ENCODE data around the gene CREB5. TPM values are rescaled to one million over a fixed set of nuclear protein-coding genes. Genes with fewer than 3 reads are reported as not detected.

The CREB5 gene
- total RNA-seq, 2 donors from 2014 or later: 0.53 to 2.6 TPM

DNA sequence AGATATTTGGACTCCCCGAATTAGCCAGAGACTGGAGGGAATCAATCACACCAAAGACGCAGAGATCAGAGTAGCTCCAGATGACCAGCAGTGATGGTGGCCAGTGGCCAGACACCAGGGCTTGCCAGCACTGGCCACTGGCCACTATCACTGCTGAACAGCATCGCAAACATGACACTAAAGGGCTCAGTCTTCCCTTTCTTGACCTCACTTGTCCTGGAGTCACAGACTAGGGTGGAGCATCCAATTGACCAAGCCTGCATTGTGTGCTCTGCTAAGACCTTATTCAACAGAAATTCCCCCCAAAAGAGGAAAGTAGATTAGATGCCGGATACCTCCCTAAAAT is 234.7 kb downstream of the CREB5 start:
- H3K4me1 Mint-ChIP-seq: peaks cover 10% of the 10 kb centered on the region
- H3K4me3 ChIP-seq (ENCODE audit: low read length): no peak overlapping the region
- no peaks in the 10 kb centered on the region for H3K27me3 ChIP-seq (ENCODE audit: control insufficient read depth, insufficient read depth, low read length, poor library complexity, severe bottlenecking)
- H3K4me1 ChIP-seq (ENCODE audit: control insufficient read depth, insufficient read depth, low read length): no peaks in the 10 kb centered on the region
- H3K9me3 Mint-ChIP-seq: no peaks in the 10 kb centered on the region
- H3K27me3 Mint-ChIP-seq (ENCODE audit: insufficient read depth): peaks cover 2% of the 10 kb centered on the region
- H3K36me3 ChIP-seq (ENCODE audit: control insufficient read depth, insufficient read depth, low read length): no peaks in the 10 kb centered on the region
- H3K4me3 Mint-ChIP-seq: no peak overlapping the region
- 92% methylated on average over 4 of the region's 4 CpGs; no CpG with 5 or more reads in 1 of the 2 experiments for WGBS, 2 experiments (ENCODE audit: insufficient coverage in 1 of 2, insufficient read length in 1 of 2)
- DNase-seq: no peak
- H3K36me3 Mint-ChIP-seq (ENCODE audit: low read depth): no peaks in the 10 kb centered on the region
- no peak overlapping the region for H3K27ac ChIP-seq (ENCODE audit: low read depth, low read length)
- H3K9me3 ChIP-seq (ENCODE audit: control insufficient read depth, low read length): no peaks in the 10 kb centered on the region
- no peak overlapping the region for H3K27ac Mint-ChIP-seq
- TF ChIP-seq, protein P1, sequence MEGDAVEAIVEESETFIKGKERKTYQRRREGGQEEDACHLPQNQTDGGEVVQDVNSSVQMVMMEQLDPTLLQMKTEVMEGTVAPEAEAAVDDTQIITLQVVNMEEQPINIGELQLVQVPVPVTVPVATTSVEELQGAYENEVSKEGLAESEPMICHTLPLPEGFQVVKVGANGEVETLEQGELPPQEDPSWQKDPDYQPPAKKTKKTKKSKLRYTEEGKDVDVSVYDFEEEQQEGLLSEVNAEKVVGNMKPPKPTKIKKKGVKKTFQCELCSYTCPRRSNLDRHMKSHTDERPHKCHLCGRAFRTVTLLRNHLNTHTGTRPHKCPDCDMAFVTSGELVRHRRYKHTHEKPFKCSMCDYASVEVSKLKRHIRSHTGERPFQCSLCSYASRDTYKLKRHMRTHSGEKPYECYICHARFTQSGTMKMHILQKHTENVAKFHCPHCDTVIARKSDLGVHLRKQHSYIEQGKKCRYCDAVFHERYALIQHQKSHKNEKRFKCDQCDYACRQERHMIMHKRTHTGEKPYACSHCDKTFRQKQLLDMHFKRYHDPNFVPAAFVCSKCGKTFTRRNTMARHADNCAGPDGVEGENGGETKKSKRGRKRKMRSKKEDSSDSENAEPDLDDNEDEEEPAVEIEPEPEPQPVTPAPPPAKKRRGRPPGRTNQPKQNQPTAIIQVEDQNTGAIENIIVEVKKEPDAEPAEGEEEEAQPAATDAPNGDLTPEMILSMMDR (conservative IDR thresholded peaks at IDR 0.05): no peak
- no peak overlapping the region for H3K9ac ChIP-seq (ENCODE audit: extremely low read depth, low read length, poor library complexity, severe bottlenecking)

GRCh38 chr7:28649189-28649588 is 236.9 kb downstream of the CREB5 start:
- Mint-ChIP-seq H3K27me3 (ENCODE audit: insufficient read depth) (peaks cover 5% of the 10 kb centered on the region), H3K36me3 (ENCODE audit: low read depth) (no peaks in the 10 kb centered on the region), H3K27ac (no peak overlapping the region), H3K4me1 (no peaks in the 10 kb centered on the region), H3K4me3 (no peak overlapping the region), H3K9me3 (no peaks in the 10 kb centered on the region)
- 91 to 100% methylated on average over 1 of the region's 1 CpG for whole genome bisulfite sequencing, 2 experiments (ENCODE audit: insufficient coverage in 1 of 2, insufficient read length in 1 of 2)
- no peak overlapping the region for H3K27ac ChIP-seq (ENCODE audit: low read depth, low read length)
- H3K4me3 ChIP-seq (ENCODE audit: low read length): no peak overlapping the region
- no peaks in the 10 kb centered on the region for H3K36me3 ChIP-seq (ENCODE audit: control insufficient read depth, insufficient read depth, low read length)
- no peaks in the 10 kb centered on the region for H3K4me1 ChIP-seq (ENCODE audit: control insufficient read depth, insufficient read depth, low read length)
- H3K9me3 ChIP-seq (ENCODE audit: control insufficient read depth, low read length): no peaks in the 10 kb centered on the region
- no peak overlapping the region for H3K9ac ChIP-seq (ENCODE audit: extremely low read depth, low read length, poor library complexity, severe bottlenecking)
- DNase-seq: no peak
- TF ChIP-seq, protein P1 (conservative IDR thresholded peaks at IDR 0.05): no peak
- peaks cover 14% of the 10 kb centered on the region for H3K27me3 ChIP-seq (ENCODE audit: control insufficient read depth, insufficient read depth, low read length, poor library complexity, severe bottlenecking)

DNA sequence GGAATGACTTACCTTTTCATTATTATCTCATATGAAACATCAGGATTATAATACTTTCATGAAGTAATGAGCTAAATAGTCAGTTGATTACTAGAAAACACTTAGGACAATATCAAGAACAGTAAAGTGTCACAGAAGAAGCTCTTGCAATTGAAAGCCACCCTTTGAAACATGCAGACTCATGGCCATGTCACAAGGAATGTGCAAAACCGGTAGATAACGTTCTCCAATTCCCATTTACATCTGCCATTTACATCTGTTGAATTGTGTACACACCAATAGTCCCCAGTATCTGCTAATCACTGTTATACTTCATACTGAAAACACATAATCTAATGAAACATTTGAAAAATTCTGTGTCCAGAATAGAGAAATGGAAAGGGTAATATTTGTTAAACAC is 237.5 kb downstream of the CREB5 start:
- Histone ChIP-seq H3K9ac (ENCODE audit: extremely low read depth, low read length, poor library complexity, severe bottlenecking) (no peak overlapping the region), H3K36me3 (ENCODE audit: control insufficient read depth, insufficient read depth, low read length) (no peaks in the 10 kb centered on the region), H3K9me3 (ENCODE audit: control insufficient read depth, low read length) (no peaks in the 10 kb centered on the region), H3K27ac (ENCODE audit: low read depth, low read length) (no peak overlapping the region), H3K4me1 (ENCODE audit: control insufficient read depth, insufficient read depth, low read length) (no peaks in the 10 kb centered on the region), H3K27me3 (ENCODE audit: control insufficient read depth, insufficient read depth, low read length, poor library complexity, severe bottlenecking) (peaks cover 14% of the 10 kb centered on the region), H3K4me3 (ENCODE audit: low read length) (no peak overlapping the region)
- peaks cover 5% of the 10 kb centered on the region for H3K27me3 Mint-ChIP-seq (ENCODE audit: insufficient read depth)
- no peaks in the 10 kb centered on the region for H3K9me3 Mint-ChIP-seq
- no peaks in the 10 kb centered on the region for H3K4me1 Mint-ChIP-seq
- 85 to 100% methylated on average over 2 of the region's 2 CpGs for WGBS, 2 experiments (ENCODE audit: insufficient coverage in 1 of 2, insufficient read length in 1 of 2)
- no peak for DNase-seq
- H3K36me3 Mint-ChIP-seq (ENCODE audit: low read depth): no peaks in the 10 kb centered on the region
- no peak overlapping the region for H3K27ac Mint-ChIP-seq
- TF ChIP-seq, protein P1 (conservative IDR thresholded peaks at IDR 0.05): no peak
- H3K4me3 Mint-ChIP-seq: no peak overlapping the region
